ENCODE data around the gene IL1R2.
"Not testable (repeated sequence)": the region's sequence is repeated elsewhere in the genome, so short reads cannot be mapped to it uniquely, and the experiment has no call there.

IL1R2 gene

DNA sequence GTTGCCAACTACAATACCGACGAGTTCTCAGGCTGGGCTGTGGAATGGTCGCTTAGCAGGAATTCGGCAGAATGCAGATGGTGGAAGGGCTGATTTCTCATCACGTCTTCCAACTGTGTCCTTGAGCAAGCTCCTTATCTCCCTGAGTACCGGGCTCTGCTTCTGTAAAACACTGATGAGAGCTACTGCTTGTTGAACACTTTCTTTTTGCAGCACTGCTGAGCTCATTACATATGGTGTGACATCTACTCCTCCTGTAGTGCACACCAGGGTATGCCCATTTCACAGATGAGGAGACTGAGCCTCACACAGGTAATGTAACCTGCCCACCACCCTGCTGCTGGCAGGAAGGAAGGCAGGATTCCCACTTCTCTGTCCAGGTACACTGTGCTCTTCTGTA lies 8.3 kb downstream of the IL1R2 start:
- no peak for DNase-seq (ENCODE audit: low spot score)

DNA sequence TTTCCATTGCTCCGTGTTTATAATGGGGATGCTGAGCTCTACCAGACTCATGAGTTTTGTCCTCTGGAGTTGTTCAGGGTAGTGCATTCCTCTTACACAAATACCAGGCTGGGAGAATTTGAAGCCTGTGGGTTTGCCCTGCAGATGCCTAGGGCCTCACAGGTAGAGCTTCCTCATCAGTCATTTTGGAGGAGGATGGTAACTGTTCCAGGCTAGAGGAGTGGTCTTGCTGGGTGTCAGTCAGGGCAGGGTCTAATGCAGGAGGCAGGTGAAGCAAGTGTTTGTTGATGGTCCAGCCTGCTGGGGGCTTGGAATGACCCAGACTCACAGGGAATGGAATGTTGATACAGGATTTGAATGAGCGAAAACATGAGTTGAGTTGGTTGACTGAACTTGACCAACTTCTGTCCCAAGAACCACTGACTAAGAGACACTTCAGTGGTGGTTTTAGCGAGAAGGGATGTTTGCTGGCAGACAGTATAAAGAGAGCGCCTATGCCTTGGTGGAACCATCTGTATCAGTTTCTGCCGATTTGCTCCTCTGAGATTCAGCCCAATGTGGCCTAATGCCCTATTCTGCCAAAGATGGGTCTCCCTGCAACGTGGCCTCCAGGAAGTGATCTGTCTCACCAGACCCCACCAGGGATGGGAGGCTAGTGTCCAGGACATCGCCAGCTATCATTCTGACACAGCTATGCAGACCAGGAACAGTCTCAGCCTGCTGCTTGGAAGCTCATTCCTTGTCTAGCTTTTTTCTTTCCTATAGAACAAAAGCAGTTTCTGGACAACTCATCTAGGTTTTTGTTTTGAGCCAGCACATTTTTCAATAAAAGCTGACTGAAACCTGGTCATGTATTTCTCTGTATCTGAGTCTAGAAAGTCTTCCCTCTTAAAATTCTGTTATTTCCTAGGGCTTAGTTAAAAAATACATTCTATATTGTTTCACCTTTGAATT lies 9.3 kb downstream of the IL1R2 start:
- DNase-seq (ENCODE audit: low spot score) = no peak

DNA sequence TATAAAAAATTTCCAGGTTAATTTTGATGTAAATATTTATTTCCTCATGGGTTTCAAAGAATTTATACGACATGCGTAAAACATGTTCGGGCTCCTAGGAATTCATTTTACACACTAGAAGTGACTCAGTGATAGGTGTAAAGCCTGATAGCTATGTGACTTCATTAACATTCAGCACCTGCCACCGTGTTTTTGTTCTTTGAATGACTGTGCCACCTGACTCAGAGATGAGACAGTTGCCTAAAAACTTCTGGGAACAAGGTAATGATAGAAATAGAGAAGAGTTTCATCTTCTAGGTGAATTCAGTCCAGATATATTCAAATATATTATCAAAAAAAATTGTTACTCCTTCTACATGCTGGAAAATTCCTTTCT lies 10.0 kb downstream of the IL1R2 start:
- DNase-seq (ENCODE audit: low spot score) = peak; percentile 20

DNA sequence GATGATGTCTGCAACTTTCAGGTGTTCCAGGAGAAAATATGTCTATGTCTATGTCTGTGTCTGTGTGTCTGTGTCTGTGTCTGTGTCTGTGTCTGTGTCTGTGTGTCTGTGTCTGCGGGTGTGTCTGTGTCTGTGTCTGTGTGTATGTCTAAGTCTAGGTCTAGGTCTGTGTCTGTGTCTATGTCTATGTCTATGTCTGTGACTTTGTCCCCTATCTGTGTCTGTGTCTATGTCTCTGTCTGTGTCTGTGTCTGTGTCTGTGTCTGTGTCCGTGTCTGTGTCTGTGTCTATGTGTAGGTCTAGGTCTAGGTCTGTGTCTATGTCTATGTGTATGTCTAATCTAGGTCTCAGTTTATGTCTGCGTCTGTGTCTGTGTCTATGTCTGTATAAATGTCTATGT lies 10.5 kb downstream of the IL1R2 start:
- no peak for DNase-seq (ENCODE audit: low spot score)

DNA sequence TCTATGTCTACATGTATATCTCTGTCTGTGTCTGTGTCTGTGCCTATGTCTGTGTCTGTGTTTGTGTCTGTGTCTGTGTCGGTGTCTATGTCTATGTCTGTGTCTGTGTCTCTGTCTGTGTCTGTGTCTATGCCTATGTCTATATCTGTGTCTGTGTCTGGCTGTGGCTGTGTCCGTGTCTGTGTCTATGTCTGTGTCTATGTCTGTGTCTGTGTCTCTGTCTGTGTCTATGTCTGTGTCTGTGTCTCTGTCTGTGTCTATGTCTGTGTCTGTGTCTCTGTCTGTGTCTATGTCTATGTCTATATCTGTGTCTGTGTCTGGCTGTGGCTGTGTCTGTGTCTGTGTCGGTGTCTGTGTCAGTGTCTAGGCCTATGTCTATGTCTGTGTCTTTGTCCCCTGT lies 11.1 kb downstream of the IL1R2 start:
- DNase-seq (ENCODE audit: low spot score) = not testable (repeated sequence)

DNA sequence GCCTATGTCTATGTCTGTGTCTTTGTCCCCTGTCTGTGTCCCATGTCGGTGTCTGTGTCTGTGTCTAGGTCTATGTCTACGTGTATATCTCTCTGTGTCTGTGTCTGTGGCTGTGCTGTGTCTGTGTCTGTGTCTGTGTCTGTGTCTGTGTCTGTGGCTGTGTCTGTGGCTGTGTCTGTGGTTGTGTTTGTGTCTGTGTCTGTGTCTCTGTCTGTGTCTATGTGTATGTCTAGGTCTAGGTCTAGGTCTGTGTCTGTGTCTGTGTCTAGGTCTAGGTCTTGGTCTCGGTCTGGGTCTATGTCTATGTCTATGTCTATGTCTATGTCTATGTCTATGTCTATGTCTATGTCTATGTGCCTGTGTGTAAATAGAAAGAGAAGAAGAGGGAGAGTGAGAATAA lies 11.9 kb downstream of the IL1R2 start:
- DNase-seq (ENCODE audit: low spot score) = no peak

DNA sequence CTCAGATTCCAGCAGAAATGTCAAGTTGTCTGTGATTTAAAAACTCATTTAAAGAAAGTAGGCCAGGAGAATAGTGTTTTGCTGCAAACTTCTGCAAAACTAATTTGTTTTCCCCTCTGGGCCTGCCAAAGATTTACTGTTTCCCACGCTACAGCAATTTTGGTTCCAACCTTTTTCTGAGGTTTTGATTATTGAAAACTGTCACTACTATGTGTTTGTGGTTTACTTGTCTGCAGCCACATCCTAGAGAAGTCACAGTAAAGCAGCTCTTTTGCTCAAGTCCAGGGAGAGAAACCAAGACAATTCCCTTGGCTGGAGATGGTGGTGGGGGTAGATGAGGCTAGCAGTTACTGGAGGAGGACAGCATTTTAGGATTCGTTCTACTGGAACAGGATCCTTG lies 12.8 kb downstream of the IL1R2 start:
- no peak for DNase-seq (ENCODE audit: low spot score)

DNA sequence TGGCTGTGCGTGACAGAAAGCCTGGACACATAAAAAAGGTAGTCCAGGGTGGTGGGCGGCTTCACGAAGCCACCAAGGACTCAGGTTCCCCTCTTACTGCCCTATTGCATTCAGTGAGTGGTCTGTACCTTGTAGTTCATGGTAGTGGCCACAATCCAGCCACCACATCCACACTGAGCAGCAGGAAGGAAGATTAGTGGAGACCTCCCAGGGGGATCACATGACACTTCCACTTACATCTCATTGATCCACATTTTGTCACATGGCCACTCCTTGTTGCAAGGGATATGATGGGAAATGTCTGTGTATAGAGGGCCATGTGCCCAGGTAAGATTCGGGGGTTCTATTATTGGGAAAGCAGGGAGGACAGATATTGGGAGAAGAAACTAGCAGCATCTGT lies 13.7 kb downstream of the IL1R2 start:
- no peak for DNase-seq (ENCODE audit: low spot score)

DNA sequence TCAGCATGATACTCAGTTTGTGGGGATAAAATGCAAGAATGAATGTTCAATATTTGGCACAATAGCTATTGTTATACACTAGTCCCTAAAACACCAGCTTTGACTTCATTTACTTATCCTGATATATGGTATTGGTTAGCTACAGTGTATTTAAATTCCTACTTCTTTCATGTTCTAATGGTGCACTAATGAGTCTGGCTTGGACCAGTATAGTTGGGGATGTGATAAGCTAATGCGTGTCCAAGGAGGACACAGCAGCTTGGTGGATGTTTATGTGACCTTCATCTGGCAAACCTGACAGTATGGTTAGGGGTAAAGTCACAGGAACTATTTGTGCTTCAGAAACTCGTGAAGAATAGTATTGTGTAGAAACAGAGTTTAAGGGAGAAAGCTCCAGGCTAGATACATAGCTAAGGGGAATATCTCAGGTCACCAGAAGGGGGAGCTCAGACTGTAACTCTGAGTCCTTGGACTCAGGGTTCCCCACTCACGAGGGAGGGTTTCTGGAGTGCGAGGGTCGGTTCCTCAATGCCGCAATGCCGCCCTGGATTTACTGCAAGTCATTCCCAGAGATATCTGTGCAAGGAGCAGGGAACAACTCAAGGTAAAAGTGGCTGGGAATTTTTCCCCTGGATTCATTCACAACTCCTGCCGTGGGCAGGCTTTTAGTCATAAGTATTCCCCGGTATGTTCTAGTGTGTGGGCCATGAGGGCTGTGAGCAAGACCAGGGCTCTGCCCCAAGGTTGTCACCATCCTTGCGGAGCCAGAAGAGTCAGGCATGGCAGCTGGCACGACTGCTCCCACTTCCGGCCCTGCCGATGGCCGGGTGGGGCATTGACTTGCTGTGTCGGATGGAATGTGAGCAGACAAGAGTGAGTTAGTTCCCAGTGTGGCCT lies 14.5 kb downstream of the IL1R2 start:
- peak; percentile 42 for DNase-seq (ENCODE audit: low spot score)

DNA sequence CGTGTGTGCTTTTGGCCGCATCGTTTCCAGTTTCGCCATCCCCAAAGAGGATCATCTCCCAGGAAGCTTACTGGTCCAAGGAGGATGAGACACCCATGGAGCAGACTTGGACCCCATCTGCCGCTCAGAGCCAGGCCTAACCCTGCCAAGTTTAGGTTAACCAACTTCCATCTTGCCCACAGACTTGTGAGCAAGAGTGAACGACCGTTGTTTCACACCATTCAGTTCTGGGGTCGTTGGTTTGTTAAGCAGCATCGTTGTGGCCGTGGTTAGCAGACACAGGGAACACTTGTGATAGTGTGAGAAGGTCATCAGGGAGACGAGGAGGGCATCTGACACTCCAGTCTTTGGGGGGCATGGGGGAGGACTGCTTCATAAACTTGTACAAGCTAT lies 15.1 kb downstream of the IL1R2 start:
- DNase-seq (ENCODE audit: low spot score) = no peak

DNA sequence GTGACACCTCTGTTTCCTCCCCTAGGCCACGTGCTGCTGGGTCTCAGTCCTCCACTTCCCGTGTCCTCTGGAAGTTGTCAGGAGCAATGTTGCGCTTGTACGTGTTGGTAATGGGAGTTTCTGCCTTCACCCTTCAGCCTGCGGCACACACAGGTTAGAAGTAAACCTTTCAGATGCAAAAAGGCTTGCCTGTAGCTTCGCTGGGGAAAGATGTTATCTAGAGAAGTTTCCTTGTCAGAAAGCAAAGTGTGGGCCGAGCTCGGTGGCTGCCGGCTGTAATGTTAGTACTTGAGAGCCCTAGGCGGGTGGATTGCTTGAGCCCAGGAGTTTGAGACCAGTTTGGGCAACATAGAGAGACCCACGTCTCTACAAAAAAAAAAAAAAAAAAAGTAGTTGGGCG lies 16.7 kb downstream of the IL1R2 start:
- DNase-seq (ENCODE audit: low spot score) = no peak

DNA sequence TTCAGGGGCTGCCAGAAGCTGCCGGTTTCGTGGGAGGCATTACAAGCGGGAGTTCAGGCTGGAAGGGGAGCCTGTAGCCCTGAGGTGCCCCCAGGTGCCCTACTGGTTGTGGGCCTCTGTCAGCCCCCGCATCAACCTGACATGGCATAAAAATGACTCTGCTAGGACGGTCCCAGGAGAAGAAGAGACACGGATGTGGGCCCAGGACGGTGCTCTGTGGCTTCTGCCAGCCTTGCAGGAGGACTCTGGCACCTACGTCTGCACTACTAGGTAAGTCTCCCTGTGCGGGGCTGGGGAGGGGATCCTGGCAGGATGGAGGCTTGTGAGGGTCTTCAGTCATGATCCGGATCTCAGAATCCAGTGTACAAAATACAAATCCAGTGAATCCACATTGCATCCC lies 17.8 kb downstream of the IL1R2 start:
- DNase-seq (ENCODE audit: low spot score) = no peak

DNA sequence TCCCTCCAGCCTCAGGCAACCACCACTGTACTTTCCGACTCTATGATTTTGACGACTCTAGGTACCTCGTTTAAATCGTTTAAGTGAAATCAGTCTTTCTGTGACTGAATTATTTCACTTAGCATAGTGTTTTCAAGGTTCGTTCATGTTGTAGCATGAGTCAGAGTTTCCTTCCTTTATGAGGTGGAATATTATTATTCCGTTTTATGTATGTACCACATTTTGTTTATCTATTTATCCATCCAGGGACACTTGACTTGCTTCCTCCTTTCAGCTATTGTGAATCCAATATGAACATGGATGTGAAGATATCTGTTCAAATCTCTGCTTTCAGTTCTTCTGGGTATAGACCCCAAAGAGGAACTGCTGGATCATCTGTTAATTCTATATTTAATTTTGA lies 19.1 kb downstream of the IL1R2 start:
- no peak for DNase-seq (ENCODE audit: low spot score)

DNA sequence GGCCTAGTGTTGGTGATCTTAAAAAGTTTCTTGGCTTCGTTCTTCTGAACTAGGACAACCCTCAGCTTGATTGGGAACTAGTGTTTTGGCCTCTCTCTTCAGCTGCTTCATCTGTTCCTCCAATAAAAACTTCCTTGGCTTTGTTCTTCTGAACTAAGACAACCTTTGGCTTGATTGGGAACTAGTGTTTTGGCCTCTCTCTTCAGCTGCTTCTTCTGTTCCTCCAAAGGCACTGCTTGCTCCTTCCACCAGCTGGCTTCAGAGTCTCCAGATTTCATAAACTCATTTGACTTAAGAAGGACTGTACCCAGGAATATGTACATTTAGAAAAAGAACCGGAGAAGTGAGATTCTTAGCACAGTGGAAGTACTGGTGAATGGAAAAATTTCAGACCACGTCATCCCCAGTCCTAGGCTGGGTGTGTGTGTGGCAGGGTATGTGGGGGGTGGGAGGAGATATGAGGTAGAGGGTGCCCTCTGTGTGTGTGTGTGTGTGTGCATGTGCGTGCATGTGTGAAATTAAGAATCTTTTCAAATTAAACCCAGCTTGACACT lies 20.4 kb downstream of the IL1R2 start:
- no peak for DNase-seq (ENCODE audit: low spot score)

DNA sequence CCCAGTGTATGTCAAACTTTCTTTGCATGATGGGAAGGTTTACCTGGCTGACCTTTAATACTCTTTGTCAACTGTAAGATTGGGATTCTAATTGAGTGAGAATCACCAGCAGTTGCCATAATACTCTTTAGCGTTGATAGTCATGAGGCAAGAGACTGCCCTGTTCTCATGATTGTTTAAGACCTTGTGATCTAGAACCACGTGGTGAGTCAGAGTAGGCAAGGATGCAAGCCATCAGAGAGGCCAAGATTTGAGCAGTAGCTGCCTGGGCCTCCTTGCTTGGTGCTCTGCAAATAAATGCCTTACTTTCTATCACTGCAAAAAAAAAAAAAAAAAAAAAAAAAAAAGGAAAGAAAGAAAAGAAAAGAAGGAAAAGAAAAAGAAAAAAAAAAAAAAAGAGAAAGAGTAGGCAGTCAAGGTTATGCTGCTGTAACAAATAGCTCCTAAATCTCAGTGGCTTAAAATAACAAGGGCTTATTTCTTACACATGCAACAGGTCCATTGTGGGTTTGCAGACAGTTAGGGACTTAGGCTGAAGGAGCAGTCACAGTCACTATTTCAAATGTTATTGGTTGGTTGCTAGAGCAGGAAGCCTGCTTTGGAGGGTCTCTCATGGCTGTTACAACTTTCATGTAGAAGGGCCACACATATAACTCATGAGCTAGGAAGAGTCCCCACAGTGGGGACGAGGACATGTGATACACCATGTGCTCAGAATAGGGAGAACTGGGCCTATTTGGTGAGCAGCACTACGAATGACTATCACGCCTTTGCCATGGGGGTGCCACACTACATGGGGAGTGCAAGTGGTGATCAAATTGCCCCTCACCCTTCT lies 21.7 kb downstream of the IL1R2 start:
- no peak for DNase-seq (ENCODE audit: low spot score)

DNA sequence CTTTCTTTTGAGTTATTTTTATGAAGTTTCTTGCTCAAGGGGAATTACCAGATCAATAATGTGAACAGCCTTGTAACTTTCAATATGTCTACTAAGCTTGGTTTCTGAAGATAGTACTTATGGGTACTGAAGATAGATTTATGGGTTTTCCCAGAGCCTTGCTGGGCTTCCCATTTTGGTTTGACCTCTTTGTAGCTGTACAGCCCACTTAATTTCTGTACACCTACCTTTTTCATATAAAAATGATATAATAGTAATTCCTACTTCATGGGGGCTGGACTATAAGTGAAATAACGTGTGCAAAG lies 22.2 kb downstream of the IL1R2 start:
- DNase-seq (ENCODE audit: low spot score) = no peak

DNA sequence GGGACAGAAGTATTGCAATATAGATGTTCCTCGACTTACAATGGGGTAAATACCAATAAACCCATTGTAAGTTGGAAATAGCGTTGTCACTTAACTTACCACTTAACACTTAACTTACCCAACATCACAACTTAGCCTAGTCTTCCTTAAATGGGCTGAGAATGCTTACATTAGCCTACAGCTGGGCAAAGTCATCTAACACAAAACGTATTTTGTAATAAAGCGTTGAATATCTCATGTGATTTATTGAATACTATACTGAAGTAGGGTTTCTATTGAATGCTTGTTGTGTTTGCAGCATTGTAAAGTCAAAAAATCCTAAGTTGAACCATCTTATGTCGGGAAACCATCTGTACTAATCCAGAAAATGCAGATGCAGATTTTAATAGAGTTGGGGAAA lies 23.6 kb downstream of the IL1R2 start:
- DNase-seq (ENCODE audit: low spot score) = no peak

DNA sequence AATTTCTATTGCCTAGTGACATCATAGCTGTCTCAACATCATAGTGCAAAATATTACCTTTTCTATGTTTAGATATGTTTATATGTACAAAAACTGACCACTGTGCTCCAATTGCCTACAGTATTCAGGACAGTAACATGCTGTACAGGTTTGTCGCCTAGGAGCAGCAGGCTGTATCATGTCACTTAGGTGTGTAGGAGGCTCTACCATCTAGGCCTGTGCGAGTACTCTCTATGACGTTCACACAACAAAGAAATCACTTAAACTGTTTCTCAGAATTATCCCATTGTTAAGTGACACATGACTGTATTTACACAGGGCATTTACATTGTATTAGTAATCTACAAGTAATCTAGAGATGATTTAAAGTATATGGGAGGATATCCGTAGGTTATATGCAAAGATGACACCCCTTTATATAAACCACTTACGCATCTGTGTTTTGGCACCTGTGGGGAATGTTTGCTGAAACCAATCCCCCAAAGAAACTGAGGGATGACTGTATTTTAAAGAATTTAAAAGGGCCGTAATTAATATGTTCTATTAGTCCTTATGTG lies 24.7 kb downstream of the IL1R2 start:
- DNase-seq (ENCODE audit: low spot score) = no peak

DNA sequence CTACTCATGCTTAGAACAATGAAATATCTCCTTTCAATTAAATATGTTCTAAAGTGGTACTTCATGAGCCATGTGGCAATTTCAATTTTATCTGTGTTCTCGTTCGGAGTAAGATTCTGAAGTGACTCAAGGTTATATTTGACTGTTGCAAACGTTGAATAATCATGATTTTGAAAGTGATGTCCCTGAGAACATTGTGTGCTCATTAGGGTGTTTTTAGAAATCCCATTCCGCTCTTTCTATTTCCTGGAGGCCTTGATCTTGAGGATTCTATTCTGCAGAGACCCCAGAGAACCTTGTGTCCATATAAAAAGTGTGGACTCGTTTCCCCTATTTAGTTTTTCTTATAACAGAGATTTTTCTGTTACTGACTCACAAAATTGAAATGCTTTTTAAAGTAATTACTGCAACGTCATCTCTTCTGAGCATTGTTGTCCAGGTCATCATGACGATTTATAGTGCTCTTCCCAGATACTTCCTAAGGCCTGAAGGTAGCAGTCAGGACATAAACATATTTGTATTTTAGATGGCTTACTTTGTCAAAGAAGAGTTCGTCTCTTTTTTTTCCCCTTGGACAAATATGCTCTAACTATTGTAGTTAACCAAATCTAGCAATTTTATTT lies 27.2 kb downstream of the IL1R2 start:
- no peak for DNase-seq (ENCODE audit: low spot score)

DNA sequence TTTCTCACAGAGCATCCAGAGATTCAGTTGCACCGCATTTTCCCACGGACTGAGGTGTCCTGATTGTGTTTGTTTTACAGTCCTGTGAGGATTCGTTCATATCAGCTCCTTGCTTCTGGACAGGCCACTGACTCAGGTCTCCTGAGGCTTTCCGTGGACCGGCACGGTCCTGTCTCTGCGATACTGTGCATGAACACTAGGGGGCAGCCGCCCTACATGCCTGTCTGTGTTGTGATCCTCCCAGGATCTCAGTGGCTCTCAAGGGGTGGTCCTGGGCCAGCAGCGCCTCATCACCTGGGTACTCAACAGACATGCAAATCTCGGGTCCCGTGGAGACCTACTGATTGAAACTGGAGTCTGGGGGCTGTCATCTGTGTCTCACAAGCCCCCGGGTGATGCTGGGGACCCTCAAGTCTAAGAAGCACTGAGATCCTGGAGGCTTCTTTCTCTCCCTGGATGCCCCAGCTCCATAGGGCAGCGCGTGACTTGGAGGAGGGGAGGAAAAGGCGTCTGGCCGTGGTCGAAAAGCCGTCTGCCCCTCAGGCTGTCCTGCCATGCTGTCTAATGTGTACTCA lies 28.9 kb downstream of the IL1R2 start:
- peak; percentile 84 for DNase-seq (ENCODE audit: low spot score)

DNA sequence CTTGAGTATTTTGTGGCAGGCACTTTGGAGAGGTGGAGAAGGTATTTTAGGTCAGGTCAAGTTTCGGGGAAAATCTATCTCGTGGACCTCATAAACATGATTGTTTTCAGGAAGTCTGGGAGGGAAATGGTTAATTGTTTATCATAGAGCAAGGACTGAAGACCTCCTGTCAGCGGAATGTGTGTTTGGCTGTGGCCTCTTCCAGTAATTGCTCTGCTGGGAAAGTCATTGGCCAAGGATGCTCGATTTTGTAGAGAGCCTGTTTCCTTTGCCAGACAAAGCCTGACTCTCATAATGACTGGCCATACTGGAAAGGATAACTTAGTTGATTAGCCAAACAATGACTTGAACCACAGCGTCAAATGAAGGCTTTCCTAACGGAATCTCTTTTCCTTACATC lies 30.0 kb downstream of the IL1R2 start:
- DNase-seq (ENCODE audit: low spot score) = no peak
